GM10847 (cell line): ENCODE measurements around the gene ZHX3.

Experiments used
- POLR2A ChIP-seq: IDR thresholded peaks from 2 replicates; pipeline ENCODE4 v1.6.1; 2011; ENCODE audit not compliant: insufficient read length; ENCODE audit errors: extremely low read depth

ZHX3 gene

GRCh38 chr20:41234041-41234440 is 83.5 kb downstream of the ZHX3 start:
- no peak for TF ChIP-seq POLR2A

- no peak for TF ChIP-seq POLR2A
Observed at GRCh38 chr20:41232973-41233926, 84.3 kb downstream of the ZHX3 start.

- TF ChIP-seq POLR2A, result no peak
Observed at GRCh38 chr20:41231136-41231535, 86.4 kb downstream of the ZHX3 start.

- no peak for TF ChIP-seq POLR2A
Observed at GRCh38 chr20:41230136-41230535, 87.4 kb downstream of the ZHX3 start.

GRCh38 chr20:41229259-41229658 is 88.3 kb downstream of the ZHX3 start:
- no peak for TF ChIP-seq POLR2A

- TF ChIP-seq POLR2A, result no peak
Observed at GRCh38 chr20:41228858-41229257, 88.7 kb downstream of the ZHX3 start.

GRCh38 chr20:41226426-41226825 is 91.1 kb downstream of the ZHX3 start:
- no peak for TF ChIP-seq POLR2A

GRCh38 chr20:41225091-41225490 is 92.4 kb downstream of the ZHX3 start:
- TF ChIP-seq POLR2A, result no peak

- no peak for TF ChIP-seq POLR2A
Observed at GRCh38 chr20:41224281-41224680, 93.2 kb downstream of the ZHX3 start.

GRCh38 chr20:41223112-41223511 is 94.4 kb downstream of the ZHX3 start:
- TF ChIP-seq POLR2A, result no peak

GRCh38 chr20:41222703-41223102 is 94.8 kb downstream of the ZHX3 start:
- no peak for TF ChIP-seq POLR2A

- no peak for TF ChIP-seq POLR2A
Observed at GRCh38 chr20:41222296-41222695, 95.2 kb downstream of the ZHX3 start.

- no peak for TF ChIP-seq POLR2A
Observed at GRCh38 chr20:41221614-41222218, 95.8 kb downstream of the ZHX3 start.

GRCh38 chr20:41219824-41220223 is 97.7 kb downstream of the ZHX3 start:
- TF ChIP-seq POLR2A, result no peak

- TF ChIP-seq POLR2A, result no peak
Observed at GRCh38 chr20:41218466-41218865, 99.1 kb downstream of the ZHX3 start.

- TF ChIP-seq POLR2A, result no peak
Observed at GRCh38 chr20:41217422-41217821, 100.1 kb downstream of the ZHX3 start.
